22Rv1 (cell line): ENCODE data around the gene BCOR.

Experiments used
- CTCF ChIP-seq: fragments of 450-650 bp; IDR thresholded peaks from 2 replicates; pipeline ENCODE4 v1.5.1; 2017; ENCODE audit warnings: mild to moderate bottlenecking
- ZFX ChIP-seq: fragments of 450-650 bp; IDR thresholded peaks from 2 replicates; pipeline ENCODE4 v1.6.1; 2017; ENCODE audit warnings: antibody characterized with exemption, borderline replicate concordance

- TF ChIP-seq CTCF, result no peak
- no peak for TF ChIP-seq ZFX
Measured at GRCh38 chrX:40040686-40041461, 56.9 kb downstream of the BCOR start.
